Dedifferentiated amniotic fluid mesenchymal stem cell (primary cell): ENCODE measurements around the gene ZNF724.

Source experiments
- DNase-seq: peaks from one replicate; pipeline ENCODE4 v3.0.0-alpha.2; 2016; ENCODE audit errors: extremely low spot score

Gene ZNF724

GRCh38 chr19:23241419-23241818 is 8.8 kb downstream of the ZNF724 start:
- no peak for DNase-seq

GRCh38 chr19:23222998-23223652 is 27.1 kb downstream of the ZNF724 start:
- DNase-seq, result no peak

GRCh38 chr19:23203841-23204344 is 46.3 kb downstream of the ZNF724 start:
- DNase-seq, result no peak

DNA sequence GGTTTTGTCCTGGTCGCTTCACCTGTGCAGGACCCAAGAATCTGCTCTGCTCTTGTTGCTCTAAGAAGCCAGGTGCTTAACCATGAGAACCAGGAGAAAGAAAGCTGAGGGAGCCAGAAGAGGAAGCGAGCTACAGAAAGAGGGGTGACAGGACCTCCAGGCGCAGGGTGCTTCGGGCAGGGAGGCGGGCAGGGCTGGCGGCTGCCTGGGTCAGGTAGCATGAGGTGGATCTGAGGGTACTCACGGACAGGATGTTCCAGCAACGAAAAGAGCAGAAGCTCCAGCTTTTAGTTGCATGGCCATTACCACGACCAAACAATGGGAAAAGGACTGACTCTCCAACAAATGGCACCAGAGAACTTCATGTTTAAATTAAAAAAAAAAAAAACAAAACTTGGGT is 59.9 kb downstream of the ZNF724 start:
- DNase-seq, result no peak

- no peak for DNase-seq
Observed at GRCh38 chr19:23183251-23183650, 66.9 kb downstream of the ZNF724 start.
